ENCODE results near the gene FUT8. TPM values are rescaled to one million over a fixed set of nuclear protein-coding genes. Genes with fewer than 3 reads are reported as not detected.

FUT8 gene
- total and polyA plus RNA-seq, 7 donors = 3.2 to 8.6 (median 5.5) TPM

- no peak for TF ChIP-seq CTCF (IDR thresholded peaks at IDR 0.05)
- ATAC-seq = no peak
These were observed 151.8 kb downstream of the FUT8 start for GRCh38 chr14:65564370-65564769.

GRCh38 chr14:65565948-65566347 lies 153.4 kb downstream of the FUT8 start:
- WGBS, 3 donors = 13 to 26% (median 21%) methylated on average over 1 of the region's 1 CpG
- no peak overlapping the region for H3K4me3 ChIP-seq
- intact Hi-C loops (cut with DNase I) = no loop called here
- no peaks in the 10 kb centered on the region for H3K36me3 ChIP-seq (ENCODE audit: insufficient read depth in 1 of 2, low read depth in 1 of 2)
- no peaks in the 10 kb centered on the region for H3K9me3 ChIP-seq
- H3K4me1 ChIP-seq = no peaks in the 10 kb centered on the region
- ATAC-seq (no peak), DNase-seq (no peak)
- TF ChIP-seq CTCF (IDR thresholded peaks at IDR 0.05) = no peak
- H3K27me3 ChIP-seq (ENCODE audit: insufficient read depth in 3 of 3, low read length in 2 of 3) = no peaks in the 10 kb centered on the region
- no peak overlapping the region for H3K27ac ChIP-seq

More at GRCh38 chr14:65564370-65564769, 151.8 kb downstream of the FUT8 start:
- H3K27ac ChIP-seq = no peak overlapping the region
- DNase-seq = no peak
- H3K4me3 ChIP-seq = no peak overlapping the region
- no peaks in the 10 kb centered on the region for H3K36me3 ChIP-seq (ENCODE audit: insufficient read depth in 1 of 2, low read depth in 1 of 2)
- no peaks in the 10 kb centered on the region for H3K4me1 ChIP-seq
- no peaks in the 10 kb centered on the region for H3K9me3 ChIP-seq
- intact Hi-C loops (cut with DNase I) = no loop called here
- H3K27me3 ChIP-seq (ENCODE audit: insufficient read depth in 3 of 3, low read length in 2 of 3) = no peaks in the 10 kb centered on the region
- 97 to 98% (median 97%) methylated on average over 4 of the region's 4 CpGs for WGBS, 3 donors

- Histone ChIP-seq H3K27ac (no peak overlapping the region), H3K4me3 (no peak overlapping the region), H3K4me1 (no peaks in the 10 kb centered on the region), H3K27me3 (ENCODE audit: insufficient read depth in 3 of 3, low read length in 2 of 3) (no peaks in the 10 kb centered on the region), H3K36me3 (ENCODE audit: insufficient read depth in 1 of 2, low read depth in 1 of 2) (no peaks in the 10 kb centered on the region), H3K9me3 (no peaks in the 10 kb centered on the region)
- ATAC-seq (no peak), DNase-seq (no peak)
- WGBS, 3 donors = 67 to 81% (median 73%) methylated on average over 5 of the region's 5 CpGs
- intact Hi-C loops (cut with DNase I) = no loop called here
- no peak for TF ChIP-seq CTCF (IDR thresholded peaks at IDR 0.05)
These were observed 154.4 kb downstream of the FUT8 start for GRCh38 chr14:65566820-65567522.

- intact Hi-C loops (cut with DNase I) = no loop called here
- no peak overlapping the region for H3K27ac ChIP-seq
- no peak overlapping the region for H3K4me3 ChIP-seq
- DNase-seq (no peak), ATAC-seq (no peak)
- H3K9me3 ChIP-seq = no peaks in the 10 kb centered on the region
- no peak for TF ChIP-seq CTCF (IDR thresholded peaks at IDR 0.05)
- WGBS, 3 donors = 45 to 71% (median 48%) methylated on average over 2 of the region's 2 CpGs
- no peaks in the 10 kb centered on the region for H3K36me3 ChIP-seq (ENCODE audit: insufficient read depth in 1 of 2, low read depth in 1 of 2)
- no peaks in the 10 kb centered on the region for H3K27me3 ChIP-seq (ENCODE audit: insufficient read depth in 3 of 3, low read length in 2 of 3)
- no peaks in the 10 kb centered on the region for H3K4me1 ChIP-seq
These were observed 162.1 kb downstream of the FUT8 start for GRCh38 chr14:65574611-65575010.

- TF ChIP-seq CTCF (IDR thresholded peaks at IDR 0.05) = no peak
- no peaks in the 10 kb centered on the region for H3K9me3 ChIP-seq
- intact Hi-C loops (cut with DNase I) = no loop called here
These were observed 162.9 kb downstream of the FUT8 start for GRCh38 chr14:65575389-65575788.

More at GRCh38 chr14:65575389-65575788, 162.9 kb downstream of the FUT8 start:
- ATAC-seq (no peak), DNase-seq (no peak)
- H3K27me3 ChIP-seq (ENCODE audit: insufficient read depth in 3 of 3, low read length in 2 of 3) = no peaks in the 10 kb centered on the region
- WGBS, 3 donors = 96 to 98% (median 97%) methylated on average over 6 of the region's 6 CpGs
- H3K4me3 ChIP-seq = no peak overlapping the region
- H3K4me1 ChIP-seq = no peaks in the 10 kb centered on the region
- no peaks in the 10 kb centered on the region for H3K36me3 ChIP-seq (ENCODE audit: insufficient read depth in 1 of 2, low read depth in 1 of 2)
- no peak overlapping the region for H3K27ac ChIP-seq
